Lung (tissue), 12 donors: Measurements from ENCODE around the gene ANP32A. TPM values are rescaled to one million over a fixed set of nuclear protein-coding genes. Genes with fewer than 3 reads are reported as not detected.

ENCODE experiments used
- ATAC-seq: fragments of 200-7000 bp; cut with Tn5 transposase; one replicate; pipeline ENCODE4 v1.9.1; 2020; ENCODE audit warnings: moderate number of reproducible peaks; ENCODE audit not compliant: insufficient read depth, low FRiP score
- DNase-seq, 3 donors: peaks; one replicate each; pipeline ENCODE4 v3.0.0-alpha.2; 2013 to 2017
- H3K27ac ChIP-seq, 2 donors: one replicate each; pipeline ENCODE4 v1.5.1; 2013; ENCODE audit warnings: mild to moderate bottlenecking in 2 of 2, moderate library complexity in 2 of 2, control low read depth in 1 of 2, inconsistent platforms in 1 of 2, low read depth in 1 of 2, low read length in 1 of 2
- H3K27me3 ChIP-seq, 3 donors: one replicate each; pipeline ENCODE4 v1.5.1; 2013; ENCODE audit warnings: low read length in 2 of 3; ENCODE audit not compliant: control insufficient read depth in 3 of 3, insufficient read depth in 3 of 3
- H3K36me3 ChIP-seq, 4 donors: one replicate each; pipeline ENCODE4 v1.5.1; 2013; ENCODE audit warnings: low read length in 4 of 4, mild to moderate bottlenecking in 1 of 4, moderate library complexity in 1 of 4; ENCODE audit not compliant: control insufficient read depth in 4 of 4, insufficient read depth in 4 of 4
- H3K4me1 ChIP-seq, 5 donors: one replicate each; pipeline ENCODE4 v1.5.1; 2013; ENCODE audit warnings: low read length in 5 of 5, mild to moderate bottlenecking in 2 of 5, moderate library complexity in 1 of 5; ENCODE audit not compliant: control insufficient read depth in 5 of 5, insufficient read depth in 5 of 5
- H3K4me3 ChIP-seq: one replicate; pipeline ENCODE4 v1.5.1; 2013; ENCODE audit warnings: mild to moderate bottlenecking, control low read depth, moderate library complexity
- H3K9ac ChIP-seq, 2 donors: one replicate each; pipeline ENCODE4 v1.5.1; 2013; ENCODE audit warnings: low read length in 2 of 2, control low read depth in 1 of 2; ENCODE audit not compliant: insufficient read depth in 1 of 2
- H3K9me3 ChIP-seq, 4 donors: one replicate each; pipeline ENCODE4 v1.5.1; 2013; ENCODE audit warnings: low read length in 3 of 4, mild to moderate bottlenecking in 1 of 4, moderate library complexity in 1 of 4; ENCODE audit not compliant: control insufficient read depth in 4 of 4, insufficient read depth in 3 of 4
- CTCF ChIP-seq: IDR thresholded peaks from 2 replicates; pipeline ENCODE4 v1.5.1; 2012; ENCODE audit warnings: mild to moderate bottlenecking; ENCODE audit errors: control extremely low read depth, extremely low read depth
- WGBS, 2 donors: extraction: QIAGEN DNeasy Blood & Tissue Kit; methylation state at CpG; one replicate each; pipeline ENCODE4 v1.1.7; 2013; 5-methylcytosine and 5-hydroxymethylcytosine counted together
- polyA plus RNA-seq, 2 donors: library from polyadenylated mRNA; stranded (reverse); fragments of 200-250 nt; gene quantifications; one replicate each; pipeline ENCODE4 v1.2.1, GENCODE V29; 2013
- total RNA-seq, 2 donors: library from RNA; depleted of rRNA in 1 of 2; stranded (reverse); fragments of >200 nt in 1 of 2; gene quantifications; one replicate each; pipeline ENCODE4 v1.2.1, GENCODE V29; 2014 to 2021
- donor health status: control.
- donor health status: control.
- donor health status: Bipolar disorder and iron deficiency.
- donor health status: healthy.
- donor health status: DM: yes; HTN: yes; CAD: no.

ANP32A gene
- total and polyA plus RNA-seq, 4 donors: 105 to 197 (median 113) TPM

DNA sequence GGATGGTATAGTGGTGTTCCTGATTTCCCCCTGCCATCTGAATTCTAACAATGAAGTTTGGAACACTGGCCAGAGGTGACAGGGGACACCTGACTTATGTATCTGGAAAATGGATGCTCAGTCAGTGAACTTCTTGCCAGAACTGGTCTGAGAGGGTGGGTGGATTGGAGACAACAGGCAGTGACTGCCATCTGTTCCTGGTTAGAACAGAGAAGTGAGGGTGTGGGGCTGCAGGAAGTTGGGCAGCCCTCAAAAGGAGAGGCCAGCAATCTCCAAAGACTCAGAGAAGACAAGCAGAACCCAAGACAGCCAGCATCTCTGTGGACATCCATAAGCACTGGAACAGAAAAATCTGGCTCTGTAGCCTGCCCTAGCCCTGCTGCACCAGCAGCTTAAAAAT, 50.5 kb downstream of the ANP32A start:
- no peaks in the 10 kb centered on the region for H3K27me3 ChIP-seq
- H3K4me3 ChIP-seq: no peak overlapping the region
- no peak overlapping the region for H3K9ac ChIP-seq
- peaks cover 0 to 8% (median 0%) of the 10 kb centered on the region in 5 donors for H3K4me1 ChIP-seq
- ATAC-seq (no peak), DNase-seq (no peak)
- H3K27ac ChIP-seq: no peak overlapping the region
- no peaks in the 10 kb centered on the region for H3K36me3 ChIP-seq
- TF ChIP-seq CTCF: no peak
- H3K9me3 ChIP-seq: peaks cover 0 to 2% (median 0%) of the 10 kb centered on the region in 4 donors

- Histone ChIP-seq H3K36me3 (no peaks in the 10 kb centered on the region), H3K9ac (no peak overlapping the region), H3K9me3 (peaks cover 0 to 2% (median 0%) of the 10 kb centered on the region in 4 donors), H3K4me1 (peaks cover 0 to 3% (median 0%) of the 10 kb centered on the region in 5 donors), H3K4me3 (no peak overlapping the region), H3K27ac (no peak overlapping the region), H3K27me3 (no peaks in the 10 kb centered on the region)
- DNase-seq (no peak), ATAC-seq (no peak)
- no peak for TF ChIP-seq CTCF
- 91 to 97% methylated on average over 2 of the region's 2 CpGs for WGBS, 2 donors
Observed at GRCh38 chr15:68769702-68770101, 51.0 kb downstream of the ANP32A start.

- H3K27me3 ChIP-seq: no peaks in the 10 kb centered on the region
- TF ChIP-seq CTCF: no peak
- H3K9me3 ChIP-seq: no peaks in the 10 kb centered on the region
- H3K9ac ChIP-seq: no peak overlapping the region
- H3K4me1 ChIP-seq: no peaks in the 10 kb centered on the region
- no peak overlapping the region for H3K4me3 ChIP-seq
- ATAC-seq: no peak
- H3K36me3 ChIP-seq: no peaks in the 10 kb centered on the region
- no peak for DNase-seq
- no peak overlapping the region for H3K27ac ChIP-seq
- WGBS, 2 donors: 3 to 11% methylated on average over 2 of the region's 2 CpGs
Observed at GRCh38 chr15:68768321-68768720, 52.4 kb downstream of the ANP32A start.

DNA sequence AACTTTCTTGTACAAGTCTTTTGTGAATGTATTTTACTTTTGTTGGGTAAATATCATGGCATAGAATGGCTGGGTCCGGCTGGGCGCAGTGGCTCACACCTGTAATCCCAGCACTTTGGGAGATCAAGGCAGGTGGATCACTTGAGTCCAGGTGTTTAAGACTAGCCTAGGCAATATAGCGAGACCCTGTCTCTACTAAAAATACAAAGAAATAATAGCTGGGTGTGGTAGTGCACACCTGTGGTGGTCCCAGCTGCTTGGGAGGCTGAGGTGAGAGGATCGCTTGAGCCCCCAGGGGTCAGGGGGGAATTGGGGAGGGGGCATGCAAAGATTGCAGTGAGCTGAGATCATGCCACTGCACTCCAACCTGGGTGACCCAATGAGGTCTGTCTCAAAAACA, 52.9 kb downstream of the ANP32A start:
- ATAC-seq (no peak), DNase-seq (no peak)
- Histone ChIP-seq H3K27ac (no peak overlapping the region), H3K4me3 (no peak overlapping the region), H3K27me3 (no peaks in the 10 kb centered on the region), H3K9ac (no peak overlapping the region), H3K4me1 (no peaks in the 10 kb centered on the region), H3K9me3 (no peaks in the 10 kb centered on the region), H3K36me3 (no peaks in the 10 kb centered on the region)
- no peak for TF ChIP-seq CTCF
- WGBS, 2 donors: 71 to 84% methylated on average over 4 of the region's 4 CpGs
